Natural killer cell treated with Interleukin-12 subunit alpha and Interleukin-12 subunit beta and Interleukin-15 and Interleukin-18, amount 100 ng/mL, for 72 hours (primary cell): ENCODE results near the gene SLC39A13. TPM values are rescaled to one million over a fixed set of nuclear protein-coding genes. Genes with fewer than 3 reads are reported as not detected.

Experiments
- ATAC-seq, 2 donors: fragments of 150-1000 bp; cut with Tn5 transposase in 1 of 2; sonication (Bioruptor Pico), chemical (Tn5 transposase) in 1 of 2; 2 replicates each; pipeline ENCODE4 v1.10.0; 2021
- DNase-seq: peaks from one replicate; pipeline ENCODE4 v3.0.0; 2022; ENCODE audit warnings: low spot score
- H3K27ac Mint-ChIP-seq, 2 donors: 1 replicate in 1 of 2; 2 replicates in 1 of 2; pipeline ENCODE4 v1.8.0; 2022; ENCODE audit warnings: mixed read lengths in 2 of 2, mild to moderate bottlenecking in 1 of 2, moderate library complexity in 1 of 2
- H3K27me3 Mint-ChIP-seq, 2 donors: 1 replicate in 1 of 2; 2 replicates in 1 of 2; pipeline ENCODE4 v1.8.0; 2022; ENCODE audit warnings: mixed read lengths in 2 of 2
- H3K36me3 Mint-ChIP-seq: one replicate; pipeline ENCODE4 v1.8.0; 2022; ENCODE audit warnings: mixed read lengths
- H3K4me1 Mint-ChIP-seq, 2 donors: 1 replicate in 1 of 2; 2 replicates in 1 of 2; pipeline ENCODE4 v1.8.0; 2022; ENCODE audit warnings: low read depth in 2 of 2, mixed read lengths in 2 of 2, mild to moderate bottlenecking in 1 of 2
- H3K4me3 Mint-ChIP-seq: one replicate; pipeline ENCODE4 v1.8.0; 2022; ENCODE audit warnings: mixed read lengths
- H3K9me3 Mint-ChIP-seq: 2 replicates; pipeline ENCODE4 v1.8.0; 2022; ENCODE audit warnings: mixed read lengths
- total RNA-seq, 2 donors: library from RNA; stranded (reverse); gene quantifications; one replicate each; pipeline ENCODE4 v1.2.3, GENCODE V29; 2022

The SLC39A13 gene
- 10 to 100 TPM; 20.9 to 31.3 TPM for total RNA-seq

DNA sequence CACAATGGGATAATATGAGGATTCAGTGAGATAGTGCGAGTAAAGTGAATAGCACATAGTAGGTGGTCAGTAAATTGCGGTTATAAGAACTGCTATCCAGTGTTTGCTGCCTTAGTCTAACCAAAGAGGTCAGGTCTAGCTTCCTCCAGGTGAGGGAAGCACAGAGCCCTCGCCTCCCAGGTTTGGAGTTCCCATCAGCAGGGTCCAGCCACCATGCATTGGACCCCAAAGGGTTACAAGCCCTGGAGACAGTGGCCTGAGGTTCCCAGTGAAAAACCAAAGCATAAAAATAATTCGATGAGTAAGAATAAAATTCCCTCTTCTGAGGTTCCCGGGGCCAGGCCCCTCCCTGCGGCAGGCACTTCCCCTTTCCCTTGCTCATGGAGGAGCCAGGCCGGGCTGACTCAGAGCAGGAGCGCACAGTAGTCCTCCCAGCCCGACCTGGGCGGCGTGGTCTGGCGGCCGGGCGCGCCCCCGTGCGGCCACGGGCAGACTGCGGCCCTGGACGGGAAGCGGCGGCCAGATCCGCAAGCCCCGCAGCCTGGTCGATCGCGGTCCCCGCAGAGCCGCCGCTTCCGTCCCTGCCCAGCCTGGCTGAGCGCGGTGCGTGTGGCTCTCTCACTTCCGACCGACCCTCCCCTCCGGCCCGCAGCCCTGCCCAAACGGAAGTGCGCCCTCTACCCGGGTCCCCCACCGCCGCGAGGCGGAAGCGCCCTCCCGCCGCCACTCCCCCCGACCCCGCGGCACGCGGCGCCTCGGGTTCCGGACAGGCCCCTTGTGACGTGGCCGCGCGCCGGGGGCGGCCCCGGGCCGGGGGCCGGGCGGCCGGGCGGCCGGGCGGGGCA, at the start of gene SLC39A13:
Gene SLC39A13, plus strand, starts transcription at position 845 of the 845 bp plus-strand sequence. CDS start 1,505 bp downstream, outside the sequence.
- ATAC-seq, result peak; percentile 93
- no peaks in the 10 kb centered on the region for H3K9me3 Mint-ChIP-seq
- no peaks in the 10 kb centered on the region for H3K27me3 Mint-ChIP-seq
- H3K4me3 Mint-ChIP-seq, result peak within 1 kb of the TSS; percentile 90
- no peaks in the 10 kb centered on the region for H3K36me3 Mint-ChIP-seq
- peak; percentile 98 for DNase-seq
- H3K27ac Mint-ChIP-seq, result peak within 1 kb of the TSS; percentile 92 to 96
- H3K4me1 Mint-ChIP-seq, result peaks cover 13 to 24% of the 10 kb centered on the region in 2 donors

DNA sequence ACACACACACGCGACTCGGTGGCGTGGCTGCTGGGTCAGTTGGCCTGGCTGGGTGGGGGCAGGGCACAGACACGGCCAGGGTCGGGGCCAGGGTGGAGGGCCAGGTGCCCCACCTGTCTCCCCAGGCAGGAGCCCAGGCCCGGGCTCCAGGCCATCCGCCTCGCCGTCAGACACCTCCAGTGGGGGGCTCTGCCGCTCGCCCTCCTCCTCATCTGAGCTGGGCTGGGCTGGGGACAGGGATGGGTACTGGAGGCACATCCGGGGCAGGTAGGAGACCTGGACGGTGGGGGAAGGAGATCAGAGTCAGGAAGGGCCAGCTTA, 49.7 kb upstream of the SLC39A13 start:
- Mint-ChIP-seq H3K27ac (no peak overlapping the region), H3K36me3 (no peaks in the 10 kb centered on the region), H3K9me3 (no peaks in the 10 kb centered on the region), H3K27me3 (no peaks in the 10 kb centered on the region), H3K4me1 (peaks cover 13 to 17% of the 10 kb centered on the region in 2 donors), H3K4me3 (no peak overlapping the region)
- DNase-seq (no peak), ATAC-seq (no peak)

DNA sequence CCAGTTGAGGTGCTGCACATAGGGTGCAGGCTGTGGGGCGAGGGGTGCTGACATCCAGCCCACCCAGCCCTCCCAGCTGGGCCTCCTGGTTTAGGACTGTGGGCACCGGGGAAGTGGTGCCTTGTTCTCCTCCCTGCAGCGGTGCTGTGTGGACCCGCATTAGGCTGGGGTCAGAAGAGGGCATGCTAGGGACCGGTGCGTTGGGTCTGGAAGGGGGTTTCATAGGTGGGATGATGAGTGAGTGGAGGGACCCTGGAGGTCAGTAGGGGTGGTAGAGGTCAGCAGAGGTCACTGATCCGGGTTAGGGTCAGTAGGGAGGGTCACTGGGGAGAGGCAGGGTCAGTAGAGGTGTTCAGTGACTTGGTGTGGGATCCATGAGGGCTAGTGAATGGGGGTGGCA, 49.2 kb upstream of the SLC39A13 start:
- H3K4me3 Mint-ChIP-seq, result peak overlapping the region; percentile 52
- peaks cover 13 to 17% of the 10 kb centered on the region in 2 donors for H3K4me1 Mint-ChIP-seq
- no peaks in the 10 kb centered on the region for H3K27me3 Mint-ChIP-seq
- no peaks in the 10 kb centered on the region for H3K36me3 Mint-ChIP-seq
- ATAC-seq (no peak), DNase-seq (no peak)
- peak overlapping the region; percentile 71 to 80 for H3K27ac Mint-ChIP-seq
- H3K9me3 Mint-ChIP-seq, result no peaks in the 10 kb centered on the region

DNA sequence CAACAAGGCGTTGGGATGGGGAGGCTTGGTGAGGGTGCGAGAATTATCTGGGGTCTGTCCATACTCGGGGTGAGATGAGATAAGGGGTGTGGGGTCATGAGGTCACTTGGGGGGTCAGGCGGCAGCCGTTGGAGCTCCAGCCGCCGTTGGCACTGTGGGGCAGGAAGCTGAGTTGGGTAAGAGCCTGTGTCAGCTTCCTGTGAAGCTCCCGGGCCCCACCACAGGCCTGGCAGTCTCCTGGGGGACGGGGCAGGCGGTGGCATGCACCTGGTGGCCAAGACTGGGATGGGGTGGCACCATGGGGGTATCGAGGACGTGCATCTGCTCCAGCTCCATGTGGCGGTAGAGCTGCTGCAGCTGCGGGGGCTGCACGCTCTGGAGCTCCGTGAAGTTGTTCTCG, 48.8 kb upstream of the SLC39A13 start:
- H3K4me1 Mint-ChIP-seq, result peaks cover 13 to 17% of the 10 kb centered on the region in 2 donors

DNA sequence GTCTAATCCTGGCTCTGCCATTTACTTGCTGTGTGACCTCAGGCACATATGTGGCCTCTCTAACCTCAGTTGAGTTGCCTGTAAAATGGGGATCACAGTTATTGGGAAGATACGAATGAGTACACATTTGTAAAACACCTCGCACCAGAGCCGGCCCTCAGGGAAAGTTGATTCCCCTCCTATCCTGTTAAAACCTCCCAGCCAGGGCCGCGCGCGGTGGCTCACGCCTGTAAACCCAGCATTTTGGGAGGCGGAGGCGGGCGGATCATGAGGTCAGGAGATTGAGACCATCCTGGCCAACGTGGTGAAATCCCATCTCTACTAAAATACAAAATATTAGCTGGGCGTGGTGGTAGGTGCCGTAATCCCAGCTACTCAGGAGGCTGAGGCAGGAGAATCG, 48.0 kb upstream of the SLC39A13 start:
- Mint-ChIP-seq H3K27ac (no peak overlapping the region), H3K9me3 (no peaks in the 10 kb centered on the region)

More for the DNA sequence above, 48.8 kb upstream of the SLC39A13 start:
- no peak for DNase-seq
- H3K27ac Mint-ChIP-seq, result peak overlapping the region; percentile 71 to 80
- no peaks in the 10 kb centered on the region for H3K27me3 Mint-ChIP-seq
- ATAC-seq, result peak; percentile 66 to 80
- no peaks in the 10 kb centered on the region for H3K36me3 Mint-ChIP-seq
- no peaks in the 10 kb centered on the region for H3K9me3 Mint-ChIP-seq
- H3K4me3 Mint-ChIP-seq, result peak overlapping the region; percentile 52

DNA sequence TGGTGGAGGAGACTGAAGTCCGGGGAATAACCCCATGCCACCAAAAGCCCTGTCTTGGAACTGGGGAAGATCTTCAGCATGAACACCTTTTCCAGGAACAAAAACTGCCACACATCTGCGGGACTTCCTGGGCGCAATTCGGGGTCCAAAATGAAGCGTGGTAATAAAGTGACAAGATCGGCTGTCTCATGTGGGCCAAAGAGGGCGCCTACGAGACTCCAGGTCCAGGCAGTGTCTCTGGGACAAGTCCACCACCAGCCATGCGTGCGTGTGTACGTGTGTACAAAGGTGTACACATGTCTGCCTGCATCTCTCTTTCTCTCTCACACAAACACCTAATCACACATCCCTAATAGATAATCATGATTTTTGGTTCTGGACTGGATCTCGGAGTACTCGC, 47.0 kb upstream of the SLC39A13 start:
- H3K36me3 Mint-ChIP-seq, result no peaks in the 10 kb centered on the region
- no peak for ATAC-seq
- H3K4me1 Mint-ChIP-seq, result peaks cover 13 to 17% of the 10 kb centered on the region in 2 donors
- peak overlapping the region; percentile 31 to 66 for H3K27ac Mint-ChIP-seq
- H3K27me3 Mint-ChIP-seq, result peaks cover 5 to 7% of the 10 kb centered on the region in 2 donors
- peak overlapping the region; percentile 43 for H3K4me3 Mint-ChIP-seq
- no peaks in the 10 kb centered on the region for H3K9me3 Mint-ChIP-seq
- no peak for DNase-seq

More for the DNA sequence above, 48.0 kb upstream of the SLC39A13 start:
- Mint-ChIP-seq H3K36me3 (no peaks in the 10 kb centered on the region), H3K4me3 (no peak overlapping the region), H3K4me1 (peaks cover 13 to 17% of the 10 kb centered on the region in 2 donors), H3K27me3 (no peaks in the 10 kb centered on the region)
- no peak for DNase-seq
- no peak for ATAC-seq

DNA sequence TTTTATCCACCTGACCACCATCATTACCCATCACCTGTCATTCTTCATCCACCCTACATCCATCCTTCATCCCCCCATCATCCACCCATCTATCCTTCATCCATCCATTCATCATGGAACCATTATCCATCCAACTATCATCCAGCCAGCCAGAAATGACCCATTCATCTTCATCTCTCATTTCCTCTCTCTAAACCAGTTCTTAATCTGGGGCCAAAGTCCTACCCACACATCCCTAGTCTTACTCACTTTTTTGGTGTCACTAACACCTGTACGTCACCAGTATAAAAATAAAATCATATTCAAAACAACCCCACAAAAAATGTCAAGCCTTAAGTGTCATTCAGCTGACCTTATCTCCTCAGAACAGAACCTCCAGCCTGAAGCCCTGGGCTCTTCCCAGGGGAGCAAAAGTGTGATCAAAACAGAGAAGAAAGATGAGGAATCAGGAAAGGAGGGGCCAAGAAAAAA, 42.3 kb upstream of the SLC39A13 start:
- Mint-ChIP-seq H3K9me3 (no peaks in the 10 kb centered on the region), H3K4me3 (no peak overlapping the region), H3K27me3 (peaks cover 5 to 7% of the 10 kb centered on the region in 2 donors), H3K4me1 (peaks cover 3 to 7% of the 10 kb centered on the region in 2 donors), H3K36me3 (no peaks in the 10 kb centered on the region), H3K27ac (no peak overlapping the region)
- DNase-seq (no peak), ATAC-seq (no peak)

DNA sequence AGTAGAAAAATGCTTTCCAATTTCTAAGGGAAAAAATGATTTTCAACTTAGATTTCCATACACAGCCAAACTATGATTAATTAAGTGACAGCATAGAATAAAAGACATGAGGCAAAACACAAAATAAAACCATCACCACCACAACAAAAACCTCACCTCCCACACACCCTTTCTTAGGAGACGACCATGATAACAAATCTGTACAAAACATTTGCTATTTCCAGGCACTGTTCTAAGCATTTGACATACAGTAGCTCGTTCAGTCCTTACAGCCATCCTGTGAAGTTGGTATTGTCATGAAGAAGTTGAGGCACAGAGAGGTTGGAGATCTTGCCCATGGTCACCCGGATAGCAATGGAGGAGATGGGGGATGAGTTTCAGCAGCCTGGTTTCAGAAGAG, 38.7 kb upstream of the SLC39A13 start:
- no peak for DNase-seq
- no peak overlapping the region for H3K4me3 Mint-ChIP-seq
- no peak overlapping the region for H3K27ac Mint-ChIP-seq
- H3K9me3 Mint-ChIP-seq, result no peaks in the 10 kb centered on the region
- H3K4me1 Mint-ChIP-seq, result peaks cover 4 to 9% of the 10 kb centered on the region in 2 donors
- ATAC-seq, result no peak
- H3K27me3 Mint-ChIP-seq, result peaks cover 5 to 7% of the 10 kb centered on the region in 2 donors
- H3K36me3 Mint-ChIP-seq, result no peaks in the 10 kb centered on the region

DNA sequence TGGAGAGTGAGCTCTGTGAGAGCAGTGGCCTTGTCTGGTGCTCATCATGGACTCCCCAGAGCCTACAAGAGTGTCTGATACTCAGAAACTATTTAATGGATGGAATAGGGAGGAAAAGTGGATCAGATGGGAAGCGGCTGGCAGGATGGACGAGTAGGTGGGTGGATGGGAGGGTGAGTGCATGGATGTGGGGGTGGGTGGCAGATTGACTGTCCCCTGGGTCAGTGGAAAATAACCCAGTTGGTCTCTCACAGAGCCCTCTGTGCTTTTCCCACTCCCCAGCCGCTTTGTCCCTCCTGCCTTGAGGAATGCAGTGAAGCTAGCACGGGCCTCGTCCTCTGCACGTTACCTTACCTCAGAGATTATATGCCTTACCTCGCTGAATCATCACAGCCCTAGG, 36.0 kb upstream of the SLC39A13 start:
- H3K4me3 Mint-ChIP-seq, result no peak overlapping the region
- H3K27me3 Mint-ChIP-seq, result no peaks in the 10 kb centered on the region
- no peak overlapping the region for H3K27ac Mint-ChIP-seq

DNA sequence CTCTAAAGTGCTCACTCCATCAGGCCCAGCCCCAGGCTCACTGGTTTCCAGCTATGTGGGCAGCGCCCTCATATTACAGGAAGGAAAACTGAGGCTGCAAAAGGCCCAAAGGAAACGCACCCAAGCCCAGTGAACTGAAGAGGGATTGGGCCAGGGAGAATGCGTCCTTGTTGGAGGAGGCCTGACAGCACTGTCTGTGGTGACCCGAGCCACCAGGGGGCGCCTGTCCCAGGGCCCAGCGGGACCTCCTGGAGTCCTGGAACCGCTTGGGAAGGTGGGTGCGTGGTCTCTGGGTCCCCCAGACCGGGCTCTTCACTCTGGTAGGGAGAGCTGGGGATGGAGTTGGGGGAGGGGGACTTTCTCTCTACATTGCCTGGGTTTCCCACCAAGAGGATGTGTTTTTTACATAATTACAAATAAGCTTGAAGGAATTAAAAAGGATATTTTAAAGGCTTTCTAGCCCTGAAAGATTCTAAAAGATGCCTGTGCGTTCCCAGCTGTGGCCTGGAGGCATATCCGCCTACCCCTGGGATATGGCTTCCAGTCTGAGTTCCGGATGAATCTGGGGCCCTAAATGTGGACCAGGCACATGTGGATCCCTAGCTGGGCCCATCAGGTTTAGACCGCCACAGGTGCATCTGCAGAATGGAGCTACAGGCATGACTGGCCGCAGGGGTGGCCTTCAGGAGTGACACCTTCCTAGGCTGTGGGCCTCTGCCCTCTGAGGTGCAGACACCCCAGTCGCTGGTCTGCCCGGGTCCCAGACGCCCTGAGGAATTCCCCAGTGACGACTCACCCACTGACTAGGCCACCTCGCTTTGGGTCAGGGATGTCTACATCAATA, 34.3 kb upstream of the SLC39A13 start:
- ATAC-seq (peak; percentile 81 to 86), DNase-seq (peak; percentile 88)
- peak overlapping the region in 1 of 2 donors; percentile 21 for H3K27ac Mint-ChIP-seq
- H3K4me3 Mint-ChIP-seq, result peak overlapping the region; percentile 3
- no peaks in the 10 kb centered on the region for H3K36me3 Mint-ChIP-seq
- peaks cover 10 to 15% of the 10 kb centered on the region in 2 donors for H3K4me1 Mint-ChIP-seq
- no peaks in the 10 kb centered on the region for H3K27me3 Mint-ChIP-seq
- H3K9me3 Mint-ChIP-seq, result no peaks in the 10 kb centered on the region

More for the DNA sequence above, 36.0 kb upstream of the SLC39A13 start:
- H3K9me3 Mint-ChIP-seq, result no peaks in the 10 kb centered on the region
- ATAC-seq (no peak), DNase-seq (no peak)
- peaks cover 7 to 15% of the 10 kb centered on the region in 2 donors for H3K4me1 Mint-ChIP-seq
- H3K36me3 Mint-ChIP-seq, result no peaks in the 10 kb centered on the region

DNA sequence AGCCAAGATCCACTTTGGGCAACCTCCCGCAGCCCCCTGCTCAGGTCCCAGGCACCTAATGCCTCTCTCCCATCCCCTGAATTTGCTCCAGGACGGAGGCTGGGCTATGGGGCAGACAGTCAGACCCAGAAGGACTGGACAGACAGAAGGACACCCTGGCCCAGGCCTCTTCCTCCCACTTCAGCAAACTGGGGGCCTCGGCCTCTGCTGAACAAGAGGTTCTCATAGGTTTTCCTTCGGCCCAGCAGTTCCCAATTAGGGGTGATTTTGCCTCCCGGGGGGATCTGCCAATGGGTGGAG, 33.7 kb upstream of the SLC39A13 start:
- no peak overlapping the region for H3K4me3 Mint-ChIP-seq
- H3K4me1 Mint-ChIP-seq, result peaks cover 10 to 15% of the 10 kb centered on the region in 2 donors
- H3K27me3 Mint-ChIP-seq, result no peaks in the 10 kb centered on the region
- H3K27ac Mint-ChIP-seq, result peak overlapping the region in 1 of 2 donors; percentile 21
- no peaks in the 10 kb centered on the region for H3K36me3 Mint-ChIP-seq
- ATAC-seq (no peak), DNase-seq (no peak)
- H3K9me3 Mint-ChIP-seq, result no peaks in the 10 kb centered on the region

DNA sequence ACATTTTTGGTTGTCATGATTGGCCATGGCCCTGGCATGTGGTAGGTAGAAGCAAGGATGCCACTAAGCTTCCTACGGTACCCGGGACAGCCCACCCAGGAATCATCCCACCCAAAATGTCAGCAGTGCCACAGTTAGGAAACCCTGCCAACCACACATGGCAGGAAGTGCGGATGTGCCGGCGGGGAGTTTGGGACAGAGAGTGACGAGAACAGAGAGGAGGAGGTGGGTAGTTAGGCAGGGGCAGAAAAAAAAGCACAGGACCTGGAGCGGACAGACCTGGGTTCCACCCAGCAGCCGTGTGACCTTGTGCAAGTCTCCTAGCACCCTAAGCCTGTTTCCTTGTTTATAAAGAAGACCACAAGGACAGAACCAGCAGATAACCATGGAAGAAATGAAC, 33.4 kb upstream of the SLC39A13 start:
- no peak for DNase-seq
- no peaks in the 10 kb centered on the region for H3K36me3 Mint-ChIP-seq
- H3K27ac Mint-ChIP-seq, result peak overlapping the region in 1 of 2 donors; percentile 21
- ATAC-seq, result no peak
- H3K4me1 Mint-ChIP-seq, result peaks cover 10 to 15% of the 10 kb centered on the region in 2 donors
- no peak overlapping the region for H3K4me3 Mint-ChIP-seq
- H3K9me3 Mint-ChIP-seq, result no peaks in the 10 kb centered on the region
- H3K27me3 Mint-ChIP-seq, result no peaks in the 10 kb centered on the region

DNA sequence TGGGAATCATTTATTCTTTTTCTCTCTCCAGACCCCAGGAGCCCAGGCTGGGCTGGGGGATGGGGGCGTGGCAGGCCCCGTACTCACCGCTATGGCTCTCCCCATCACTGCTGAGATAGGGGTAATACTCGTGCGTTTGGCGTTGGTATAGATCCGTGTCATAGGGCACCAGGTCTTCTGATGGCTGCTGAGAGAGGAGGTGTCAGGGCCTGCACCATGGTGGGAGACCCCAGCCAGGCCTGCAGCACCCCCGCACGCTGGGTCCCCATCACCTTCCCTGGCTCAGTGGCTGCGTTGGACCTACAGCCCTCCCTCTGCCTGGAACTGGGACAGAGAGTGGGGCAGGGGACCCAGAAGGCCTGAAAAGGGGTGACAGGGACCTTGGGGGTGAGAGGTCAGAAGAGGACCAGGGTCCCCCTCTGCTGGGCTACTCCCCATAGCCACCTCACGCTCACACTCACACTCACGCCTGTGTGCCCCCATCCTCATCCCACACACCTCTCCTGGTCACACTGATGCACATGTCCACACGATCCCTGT, 32.8 kb upstream of the SLC39A13 start:
- no peak for DNase-seq
- Mint-ChIP-seq H3K27ac (peak overlapping the region in 1 of 2 donors; percentile 29), H3K36me3 (no peaks in the 10 kb centered on the region), H3K4me3 (no peak overlapping the region), H3K9me3 (no peaks in the 10 kb centered on the region), H3K4me1 (peaks cover 10 to 15% of the 10 kb centered on the region in 2 donors), H3K27me3 (no peaks in the 10 kb centered on the region)
- ATAC-seq, result no peak
